Measurements from ENCODE around the gene RBM22. TPM values are rescaled to one million over a fixed set of nuclear protein-coding genes. Genes with fewer than 3 reads are reported as not detected.

The RBM22 gene
- polyA plus RNA-seq, 1 of the 3 experiments (the other 2 are of a cell fraction), result 30.7 TPM

GRCh38 chr5:150660108-150660831, 40.6 kb downstream of the RBM22 start:
- Histone ChIP-seq H3F3A (replicated peaks; ENCODE audit: insufficient read depth) (no peaks in the 10 kb centered on the region), H4K20me1 (ENCODE audit: insufficient read depth) (no peaks in the 10 kb centered on the region), H3K9me2 (no peaks in the 10 kb centered on the region), H3K79me2 (ENCODE audit: insufficient read depth) (no peaks in the 10 kb centered on the region), H3K27ac (ENCODE audit: low read depth in 2 of 2, low read length in 1 of 2) (no peak overlapping the region), H3K4me3 (ENCODE audit: low read depth in 2 of 2, low read length in 1 of 2) (no peak overlapping the region), H3K4me1 (ENCODE audit: control insufficient read depth in 1 of 2, insufficient read depth in 2 of 2, low read depth in 1 of 2, low read length in 1 of 2) (peaks cover 0 to 33% of the 10 kb centered on the region in 2 experiments; a peak in 1 of 4 replicates), H2AFZ (ENCODE audit: low read depth) (no peak overlapping the region), H3K4me2 (no peak overlapping the region), H3K27me3 (ENCODE audit: insufficient read depth) (no peaks in the 10 kb centered on the region), H3K9me3 (no peaks in the 10 kb centered on the region), H3K9ac (no peak overlapping the region), H3K36me3 (replicated peaks in 1 of 2; ENCODE audit: control insufficient read depth in 1 of 2, insufficient read depth in 2 of 2, low read length in 1 of 2) (no peaks in the 10 kb centered on the region)
- 83% methylated on average over 4 of the region's 4 CpGs for whole genome bisulfite sequencing (ENCODE audit: low lambda C conversion rate)
- ChIA-PET POLR2A (interaction anchor here (1.2 kb wide), 1 partner anchor 100 kb away, joined by 3 read pairs; no protein-coding TSS in a partner anchor), CTCF (interaction anchor here (0.6 to 12.2 kb wide), 7 partner anchors 30 to 187 kb away, joined by 3 to 160 read pairs (median 5); partner anchors contain the start of gene RBM22)
- TF ChIP-seq, protein P1, sequence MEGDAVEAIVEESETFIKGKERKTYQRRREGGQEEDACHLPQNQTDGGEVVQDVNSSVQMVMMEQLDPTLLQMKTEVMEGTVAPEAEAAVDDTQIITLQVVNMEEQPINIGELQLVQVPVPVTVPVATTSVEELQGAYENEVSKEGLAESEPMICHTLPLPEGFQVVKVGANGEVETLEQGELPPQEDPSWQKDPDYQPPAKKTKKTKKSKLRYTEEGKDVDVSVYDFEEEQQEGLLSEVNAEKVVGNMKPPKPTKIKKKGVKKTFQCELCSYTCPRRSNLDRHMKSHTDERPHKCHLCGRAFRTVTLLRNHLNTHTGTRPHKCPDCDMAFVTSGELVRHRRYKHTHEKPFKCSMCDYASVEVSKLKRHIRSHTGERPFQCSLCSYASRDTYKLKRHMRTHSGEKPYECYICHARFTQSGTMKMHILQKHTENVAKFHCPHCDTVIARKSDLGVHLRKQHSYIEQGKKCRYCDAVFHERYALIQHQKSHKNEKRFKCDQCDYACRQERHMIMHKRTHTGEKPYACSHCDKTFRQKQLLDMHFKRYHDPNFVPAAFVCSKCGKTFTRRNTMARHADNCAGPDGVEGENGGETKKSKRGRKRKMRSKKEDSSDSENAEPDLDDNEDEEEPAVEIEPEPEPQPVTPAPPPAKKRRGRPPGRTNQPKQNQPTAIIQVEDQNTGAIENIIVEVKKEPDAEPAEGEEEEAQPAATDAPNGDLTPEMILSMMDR (IDR thresholded peaks at IDR 0.05), result no peak
- TF ChIP-seq EZH2phosphoT487 (IDR thresholded peaks at IDR 0.05; ENCODE audit: borderline replicate concordance, low read depth) (no peak), ELF1 (IDR thresholded peaks at IDR 0.05) (no peak), REST (IDR thresholded peaks at IDR 0.05; ENCODE audit: low read depth, low read length) (no peak), MEF2A (IDR thresholded peaks at IDR 0.05; ENCODE audit: borderline replicate concordance, low read depth) (no peak), PBX3 (IDR thresholded peaks at IDR 0.05) (no peak), FOXJ3 (CRISPR knock-in tag; IDR thresholded peaks at IDR 0.05) (no peak), RXRA (IDR thresholded peaks at IDR 0.05; ENCODE audit: borderline replicate concordance, low read depth) (no peak), NRF1 (IDR thresholded peaks at IDR 0.05; ENCODE audit: low read depth, low read length) (no peak), RFX5 (IDR thresholded peaks at IDR 0.05; ENCODE audit: low read length) (no peak), YY1 (IDR thresholded peaks at IDR 0.05; ENCODE audit: low read depth) (no peak), CHD2 (IDR thresholded peaks at IDR 0.05; ENCODE audit: low read length, partially characterized antibody) (no peak), SIN3A (IDR thresholded peaks at IDR 0.05; ENCODE audit: borderline replicate concordance, low read depth, low read length) (no peak), POLR2AphosphoS5 (IDR thresholded peaks at IDR 0.05; ENCODE audit: low read depth, low read length) (no peak)
- TF ChIP-seq, protein P2, sequence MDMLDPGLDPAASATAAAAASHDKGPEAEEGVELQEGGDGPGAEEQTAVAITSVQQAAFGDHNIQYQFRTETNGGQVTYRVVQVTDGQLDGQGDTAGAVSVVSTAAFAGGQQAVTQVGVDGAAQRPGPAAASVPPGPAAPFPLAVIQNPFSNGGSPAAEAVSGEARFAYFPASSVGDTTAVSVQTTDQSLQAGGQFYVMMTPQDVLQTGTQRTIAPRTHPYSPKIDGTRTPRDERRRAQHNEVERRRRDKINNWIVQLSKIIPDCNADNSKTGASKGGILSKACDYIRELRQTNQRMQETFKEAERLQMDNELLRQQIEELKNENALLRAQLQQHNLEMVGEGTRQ (IDR thresholded peaks at IDR 0.05; ENCODE audit: borderline replicate concordance, low read depth, low read length), result no peak
- TF ChIP-seq, protein P3, sequence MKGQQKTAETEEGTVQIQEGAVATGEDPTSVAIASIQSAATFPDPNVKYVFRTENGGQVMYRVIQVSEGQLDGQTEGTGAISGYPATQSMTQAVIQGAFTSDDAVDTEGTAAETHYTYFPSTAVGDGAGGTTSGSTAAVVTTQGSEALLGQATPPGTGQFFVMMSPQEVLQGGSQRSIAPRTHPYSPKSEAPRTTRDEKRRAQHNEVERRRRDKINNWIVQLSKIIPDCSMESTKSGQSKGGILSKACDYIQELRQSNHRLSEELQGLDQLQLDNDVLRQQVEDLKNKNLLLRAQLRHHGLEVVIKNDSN (IDR thresholded peaks at IDR 0.05; ENCODE audit: borderline replicate concordance, low read depth), result no peak
- TF ChIP-seq, protein P4, sequence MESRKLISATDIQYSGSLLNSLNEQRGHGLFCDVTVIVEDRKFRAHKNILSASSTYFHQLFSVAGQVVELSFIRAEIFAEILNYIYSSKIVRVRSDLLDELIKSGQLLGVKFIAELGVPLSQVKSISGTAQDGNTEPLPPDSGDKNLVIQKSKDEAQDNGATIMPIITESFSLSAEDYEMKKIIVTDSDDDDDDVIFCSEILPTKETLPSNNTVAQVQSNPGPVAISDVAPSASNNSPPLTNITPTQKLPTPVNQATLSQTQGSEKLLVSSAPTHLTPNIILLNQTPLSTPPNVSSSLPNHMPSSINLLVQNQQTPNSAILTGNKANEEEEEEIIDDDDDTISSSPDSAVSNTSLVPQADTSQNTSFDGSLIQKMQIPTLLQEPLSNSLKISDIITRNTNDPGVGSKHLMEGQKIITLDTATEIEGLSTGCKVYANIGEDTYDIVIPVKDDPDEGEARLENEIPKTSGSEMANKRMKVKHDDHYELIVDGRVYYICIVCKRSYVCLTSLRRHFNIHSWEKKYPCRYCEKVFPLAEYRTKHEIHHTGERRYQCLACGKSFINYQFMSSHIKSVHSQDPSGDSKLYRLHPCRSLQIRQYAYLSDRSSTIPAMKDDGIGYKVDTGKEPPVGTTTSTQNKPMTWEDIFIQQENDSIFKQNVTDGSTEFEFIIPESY (IDR thresholded peaks at IDR 0.05; ENCODE audit: borderline replicate concordance, low read depth), result no peak
- peak; percentile 11 for DNase-seq

All from SK-N-SH (cell line).